K562 (cell line): ENCODE measurements around the gene COMTD1. TPM values are rescaled to one million over a fixed set of nuclear protein-coding genes. Genes with fewer than 3 reads are reported as not detected.

Experiments used
- ATAC-seq: fragments of 200-7000 bp; cut with Tn5 transposase; 3 replicates; pipeline ENCODE4 v1.9.1; 2020; ENCODE audit warnings: moderate library complexity
- BruUV-seq: library from RNA; stranded (reverse); fragments of 400-500 nt; replicated peaks from 2 replicates; lab custom pipeline; 2021; lab: Mats Ljungman, UMichigan
- CTCF ChIA-PET: fragments of 300-600 bp; formaldehyde crosslinking; extraction: SDS; loops from one replicate; lab custom pipeline; 2021; ENCODE audit warnings: low intra/inter-chr PET ratio; lab: Yijun Ruan, JAX
- POLR2A ChIA-PET: fragments of 300-600, 350-650 bp; sonication (Branson Sonifier 250); formaldehyde crosslinking; extraction: SDS; loops from one replicate; lab custom pipeline; 2021; ENCODE audit warnings: antibody characterized with exemption, inconsistent platforms; lab: Yijun Ruan, JAX
- DNase-seq, 4 experiments: peaks; one replicate each; pipeline versions ENCODE4 v3.0.0 to v3.0.0-alpha.2; 2011 to 2018; ENCODE audit warnings: low spot score in 3 of 4, mixed read lengths in 3 of 4; ENCODE audit errors: extremely low read depth in 1 of 4
- FAIRE-seq: peaks from 2 replicates; lab custom pipeline; 2011; peaks lifted over from hg19 to GRCh38; lab: Jason Lieb, UNC
- H2AFZ ChIP-seq: 2 replicates; pipeline ENCODE4 v1.6.0; 2011; ENCODE audit warnings: low read depth, low read length, control low read depth, inconsistent platforms
- H3K27ac ChIP-seq: fragments of 200-600 bp; 3 replicates; pipeline ENCODE4 v1.8.0; 2011; ENCODE audit warnings: low read depth, mild to moderate bottlenecking, control low read depth, inconsistent platforms, low read length, moderate library complexity, mixed read lengths; ENCODE audit errors: extremely low read depth
- H3K27me3 ChIP-seq, 2 experiments: fragments of 300-600 bp in 1 of 2; 2 replicates in 1 of 2; 3 replicates in 1 of 2; pipeline versions ENCODE4 v1.6.0 to v1.8.0; 2011; ENCODE audit warnings: inconsistent platforms in 2 of 2, low read length in 2 of 2, mild to moderate bottlenecking in 1 of 2, mixed read lengths in 1 of 2, moderate library complexity in 1 of 2; ENCODE audit not compliant: control insufficient read depth in 2 of 2, insufficient read depth in 2 of 2
- H3K36me3 ChIP-seq: fragments of 300-600 bp; 3 replicates; pipeline ENCODE4 v1.8.0; 2011; ENCODE audit warnings: mild to moderate bottlenecking, low read length, inconsistent platforms; ENCODE audit not compliant: control insufficient read depth, insufficient read depth
- H3K4me1 ChIP-seq, 2 experiments: fragments of 200-600 bp in 1 of 2; replicated peaks in 1 of 2; 2 replicates in 1 of 2; 3 replicates in 1 of 2; pipeline versions ENCODE4 v1.5.1 to v1.8.0; 2011; ENCODE audit warnings: inconsistent platforms in 2 of 2, low read length in 2 of 2, mild to moderate bottlenecking in 1 of 2, mixed read lengths in 1 of 2, moderate library complexity in 1 of 2; ENCODE audit not compliant: control insufficient read depth in 2 of 2, insufficient read depth in 2 of 2
- H3K4me2 ChIP-seq: 2 replicates; pipeline ENCODE4 v1.6.1; 2011; ENCODE audit warnings: low read length, control low read depth, inconsistent platforms, mixed read lengths; ENCODE audit not compliant: insufficient read depth
- H3K4me3 ChIP-seq: fragments of 200-600 bp; sonication (generic), shearing (Covaris generic); 2 replicates; pipeline ENCODE4 v1.5.1; 2016; ENCODE audit warnings: control low read depth, inconsistent platforms
- H3K79me2 ChIP-seq: fragments of 200-600 bp; 3 replicates; pipeline ENCODE4 v1.8.0; 2011; ENCODE audit warnings: low read length, inconsistent platforms; ENCODE audit not compliant: control insufficient read depth, insufficient read depth
- H3K9ac ChIP-seq, 2 experiments: 2 replicates each; pipeline versions ENCODE4 v1.6.0 to v1.6.1; 2011; ENCODE audit warnings: low read depth in 2 of 2, low read length in 2 of 2, control low read depth in 1 of 2, inconsistent platforms in 1 of 2, mild to moderate bottlenecking in 1 of 2, mixed read lengths in 1 of 2; ENCODE audit not compliant: insufficient read depth in 1 of 2
- H3K9me1 ChIP-seq: one replicate; pipeline ENCODE4 v1.6.0; 2011; ENCODE audit warnings: inconsistent platforms, mild to moderate bottlenecking, low read length, moderate library complexity; ENCODE audit not compliant: control insufficient read depth, insufficient read depth
- H3K9me3 ChIP-seq: replicated peaks from 2 replicates; pipeline ENCODE4 v1.5.1; 2011; ENCODE audit warnings: low read depth, low read length, inconsistent platforms; ENCODE audit not compliant: control insufficient read depth, insufficient read depth
- H4K20me1 ChIP-seq: replicated peaks from 2 replicates; pipeline ENCODE4 v1.6.1; 2011; ENCODE audit warnings: low read length, inconsistent platforms, mixed read lengths; ENCODE audit not compliant: control insufficient read depth, insufficient read depth
- DACH1 ChIP-seq: fragments of 450-650 bp; IDR thresholded peaks from 2 replicates; pipeline ENCODE4 v1.6.1; 2018; ENCODE audit not compliant: partially characterized antibody
- MXI1 ChIP-seq: IDR thresholded peaks from 2 replicates; pipeline ENCODE4 v1.6.1; 2011; ENCODE audit warnings: low read depth, mild to moderate bottlenecking, improper control_type of control experiment, low read length
- NBN ChIP-seq: fragments of 450-650 bp; IDR thresholded peaks from 2 replicates; pipeline ENCODE4 v1.6.1; 2016; ENCODE audit warnings: low read depth, mild to moderate bottlenecking
- NFATC3 ChIP-seq: fragments of 450-650 bp; IDR thresholded peaks from 2 replicates; pipeline ENCODE4 v1.6.1; 2017; ENCODE audit warnings: mild to moderate bottlenecking
- ZNF398 ChIP-seq: fragments of 250-450 bp; sonication (Bioruptor Pico); IDR thresholded peaks from 2 replicates; pipeline ENCODE4 v1.8.0; 2021; ENCODE audit warnings: moderate library complexity, mild to moderate bottlenecking, inconsistent platforms
- WGBS: fragments of 100-300 bp; shearing (Covaris generic); methylation state at CpG from one replicate; pipeline ENCODE4 v1.1.6; 2016; ENCODE audit warnings: low coverage, mixed read lengths; ENCODE audit not compliant: insufficient coverage; ENCODE audit errors: missing lambda C conversion rate; 5-methylcytosine and 5-hydroxymethylcytosine counted together
- in situ Hi-C: fragments of 300-500 bp; cut with MboI; formaldehyde crosslinking; loops from 4 replicates; pipeline ENCODE4 v1.15.0; 2018; ENCODE audit warnings: inconsistent platforms, mixed read lengths
- intact Hi-C: fragments of 100-400 bp; cut with micrococcal nuclease; formaldehyde crosslinking; loops from 2 replicates; pipeline ENCODE4 v1.14.2; 2022
- polyA plus RNA-seq, 8 experiments: library from polyadenylated mRNA; depleted of rRNA in 4 of 8; stranded (reverse) in 5 of 8; unstranded in 3 of 8; fragments of >200 nt; fragmentation: Nextera tagmentation in 2 of 8; fragmentation: Illumina TruSeq in 1 of 8; extraction: Ambion mirVana in 2 of 8; extraction: Trizol in 1 of 8; gene quantifications; 2 replicates each; pipeline versions ENCODE4 v1.2.1 to v1.2.3, GENCODE V29; 2011 to 2014; ENCODE audit warnings: inconsistent platforms in 1 of 8, missing spikeins in 1 of 8
- total RNA-seq, 7 experiments: library from RNA; depleted of rRNA in 6 of 7; stranded (reverse); fragments of >200 nt in 6 of 7; fragmentation: Illumina TruSeq in 2 of 7; extraction: Trizol in 2 of 7; gene quantifications; 2 replicates each; pipeline versions ENCODE4 v1.2.1 to v1.2.3, GENCODE V29; 2011 to 2021; ENCODE audit warnings: low replicate concordance in 1 of 7

Gene COMTD1
- total and polyA plus RNA-seq, 9 of the 15 experiments (the other 6 are each of a cell fraction or from before 2014, with no cell fraction given): 0.41 to 112 (median 13.7) TPM

- ATAC-seq (no peak), FAIRE-seq (no peak), DNase-seq (no peak)
- BruUV-seq: no TSS peak
- peaks cover 26% of the 10 kb centered on the region for H4K20me1 ChIP-seq
- peaks cover 84% of the 10 kb centered on the region for H3K36me3 ChIP-seq
- TF ChIP-seq NBN (no peak), DACH1 (peak; percentile 73)
- intact Hi-C loops (loop anchor here (1.0 to 10.0 kb wide), 4 partner anchors 42 to 963 kb away; partner anchors contain the start of gene KAT6B), in situ Hi-C loops (loop anchor here (10.0 kb wide), 1 partner anchor 985 kb away; no protein-coding TSS in a partner anchor)
- WGBS: 91% methylated on average over 3 of the region's 3 CpGs
- H3K4me2 ChIP-seq: no peak overlapping the region
- no peak overlapping the region for H3K4me3 ChIP-seq
- ChIA-PET CTCF (interaction anchor here (0.7 to 3.7 kb wide), 5 partner anchors 14 to 985 kb away, joined by 3 to 38 read pairs (median 3); no protein-coding TSS in a partner anchor), POLR2A (interaction anchor here (0.6 to 3.4 kb wide), 8 partner anchors 8 to 92 kb away, joined by 3 to 20 read pairs (median 4); partner anchors contain the start of gene VDAC2)
- no peak overlapping the region for H3K27ac ChIP-seq
- no peaks in the 10 kb centered on the region for H3K9me3 ChIP-seq
- no peak overlapping the region for H2AFZ ChIP-seq
- no peak overlapping the region for H3K9ac ChIP-seq
- no peaks in the 10 kb centered on the region for H3K27me3 ChIP-seq
- H3K4me1 ChIP-seq: peaks cover 10 to 18% of the 10 kb centered on the region in 2 experiments
- no peaks in the 10 kb centered on the region for H3K9me1 ChIP-seq
- H3K79me2 ChIP-seq: peaks cover 72% of the 10 kb centered on the region
Measured at GRCh38 chr10:75229971-75230370, 5.8 kb downstream of the COMTD1 start.

GRCh38 chr10:75228834-75229233, 6.9 kb downstream of the COMTD1 start:
- H3K9me3 ChIP-seq: no peaks in the 10 kb centered on the region
- H3K9me1 ChIP-seq: no peaks in the 10 kb centered on the region
- peaks cover 95% of the 10 kb centered on the region for H3K36me3 ChIP-seq
- H4K20me1 ChIP-seq: peaks cover 37% of the 10 kb centered on the region
- H2AFZ ChIP-seq: no peak overlapping the region
- POLR2A ChIA-PET: interaction anchor here (1.3 to 3.4 kb wide), 5 partner anchors 9 to 18 kb away, joined by 3 to 20 read pairs (median 6); partner anchors contain the start of gene VDAC2
- in situ Hi-C loops (no loop called here), intact Hi-C loops (no loop called here)
- BruUV-seq: no TSS peak
- CTCF ChIA-PET: no interaction called here
- FAIRE-seq: no peak
- no peak overlapping the region for H3K4me3 ChIP-seq
- H3K4me2 ChIP-seq: no peak overlapping the region
- no peaks in the 10 kb centered on the region for H3K27me3 ChIP-seq
- H3K9ac ChIP-seq: no peak overlapping the region
- peaks cover 6 to 10% of the 10 kb centered on the region in 2 experiments for H3K4me1 ChIP-seq
- H3K27ac ChIP-seq: peak overlapping the region; percentile 19; the same call in 1 of the 3 replicates
- no peak for ATAC-seq
- peaks cover 74% of the 10 kb centered on the region for H3K79me2 ChIP-seq
- 49% methylated on average over 4 of the region's 4 CpGs for WGBS
- DNase-seq: no peak
- TF ChIP-seq NFATC3 (no peak), ZNF398 (CRISPR knock-in tag) (no peak), MXI1 (no peak)
